NCI-H69 (cell line): Measurements from ENCODE around the gene NRTN.
A peak's percentile ranks its signal among the peaks of the same experiment; 100 is the strongest.
"Not testable (repeated sequence)": the region's sequence is repeated elsewhere in the genome, so short reads cannot be mapped to it uniquely, and the experiment has no call there.

Experiments
- DNase-seq: peaks from one replicate; lab custom pipeline; 2025; lab: John Stamatoyannopoulos, UW

Gene NRTN

GRCh38 chr19:5804516-5805461, at the start of gene NRTN:
Gene NRTN (plus strand): TSS chr19:5805067. CDS start chr19:5824166, 19,099 bp downstream.
- peak; percentile 93 for DNase-seq

GRCh38 chr19:5762608-5763217, 42.2 kb upstream of the NRTN start:
- DNase-seq = no peak

- no peak for DNase-seq
Observed at GRCh38 chr19:5765220-5765619, 39.6 kb upstream of the NRTN start.

- DNase-seq = no peak
Observed at GRCh38 chr19:5767949-5768348, 36.9 kb upstream of the NRTN start.

GRCh38 chr19:5772416-5772815, 32.5 kb upstream of the NRTN start:
- DNase-seq = no peak

- DNase-seq = no peak
Observed at GRCh38 chr19:5773276-5773675, 31.6 kb upstream of the NRTN start.

GRCh38 chr19:5774921-5775320, 29.9 kb upstream of the NRTN start:
- no peak for DNase-seq

- DNase-seq = no peak
Observed at GRCh38 chr19:5775668-5776309, 29.1 kb upstream of the NRTN start.

GRCh38 chr19:5778402-5778801, 26.5 kb upstream of the NRTN start:
- no peak for DNase-seq

- not testable (repeated sequence) for DNase-seq
Observed at GRCh38 chr19:5780916-5781315, 24.0 kb upstream of the NRTN start.

GRCh38 chr19:5782322-5782721, 22.5 kb upstream of the NRTN start:
- no peak for DNase-seq

GRCh38 chr19:5782945-5783919, 21.6 kb upstream of the NRTN start:
- DNase-seq = no peak

GRCh38 chr19:5784581-5785147, 20.2 kb upstream of the NRTN start, which contains the start of gene PRR22:
Gene PRR22 (minus strand): TSS chr19:5784746. CDS start chr19:5784660, 86 bp downstream.
- no peak for DNase-seq

GRCh38 chr19:5785423-5785822, 19.4 kb upstream of the NRTN start:
- no peak for DNase-seq

- no peak for DNase-seq
Observed at GRCh38 chr19:5786593-5787408, 18.1 kb upstream of the NRTN start.

GRCh38 chr19:5787409-5788182, 17.3 kb upstream of the NRTN start:
- no peak for DNase-seq

GRCh38 chr19:5788422-5788821, 16.4 kb upstream of the NRTN start:
- DNase-seq = no peak

GRCh38 chr19:5789351-5789761, 15.5 kb upstream of the NRTN start:
- no peak for DNase-seq

- DNase-seq = no peak
Observed at GRCh38 chr19:5789886-5790558, 14.8 kb upstream of the NRTN start.
